ENCODE data around the gene DCDC2B. TPM values are rescaled to one million over a fixed set of nuclear protein-coding genes. Genes with fewer than 3 reads are reported as not detected.

DCDC2B gene
- total RNA-seq, 2 experiments from 2014 or later = 0.06 to 0.29 TPM

DNA sequence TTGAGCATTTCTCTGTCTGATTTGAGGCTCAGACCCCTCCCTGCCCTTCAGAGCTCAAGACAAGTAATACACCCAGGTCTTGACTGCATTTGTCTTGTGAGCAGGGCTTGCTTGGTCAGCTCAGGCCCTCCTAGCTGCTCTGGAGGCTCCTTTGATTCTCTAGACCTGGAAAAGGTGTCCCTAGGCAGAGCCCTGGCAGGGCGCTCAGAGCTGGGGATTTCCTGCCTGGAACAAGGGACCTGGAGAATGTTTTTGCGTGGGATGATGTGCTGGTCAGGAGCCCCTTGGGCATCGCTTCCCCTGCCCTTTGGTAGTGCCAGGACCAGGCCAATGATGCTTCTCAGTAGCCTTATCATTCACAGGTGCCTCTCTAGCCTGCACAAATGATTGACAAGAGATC, 13.4 kb upstream of the DCDC2B start:
- DNase-seq (ENCODE audit: low spot score) = no peak
- intact Hi-C loops (cut with micrococcal nuclease; ENCODE audit: unreplicated experiment) = no loop called here
- CTCF ChIA-PET (ENCODE audit: unreplicated experiment) = no interaction called here
- no peak overlapping the region for H3K4me3 ChIP-seq (ENCODE audit: low read depth, low read length, poor library complexity, severe bottlenecking)
- no peaks in the 10 kb centered on the region for H4K20me1 ChIP-seq (ENCODE audit: insufficient read depth, low read length)
- H2AFZ ChIP-seq (ENCODE audit: low read length) = no peak overlapping the region
- no TSS peak for BruUV-seq (replicated peaks)
- no peaks in the 10 kb centered on the region for H3K9me3 ChIP-seq (ENCODE audit: low read length)
- H3K27ac ChIP-seq (ENCODE audit: low read depth, low read length, poor library complexity, severe bottlenecking) = no peak overlapping the region
- TF ChIP-seq, protein P1, sequence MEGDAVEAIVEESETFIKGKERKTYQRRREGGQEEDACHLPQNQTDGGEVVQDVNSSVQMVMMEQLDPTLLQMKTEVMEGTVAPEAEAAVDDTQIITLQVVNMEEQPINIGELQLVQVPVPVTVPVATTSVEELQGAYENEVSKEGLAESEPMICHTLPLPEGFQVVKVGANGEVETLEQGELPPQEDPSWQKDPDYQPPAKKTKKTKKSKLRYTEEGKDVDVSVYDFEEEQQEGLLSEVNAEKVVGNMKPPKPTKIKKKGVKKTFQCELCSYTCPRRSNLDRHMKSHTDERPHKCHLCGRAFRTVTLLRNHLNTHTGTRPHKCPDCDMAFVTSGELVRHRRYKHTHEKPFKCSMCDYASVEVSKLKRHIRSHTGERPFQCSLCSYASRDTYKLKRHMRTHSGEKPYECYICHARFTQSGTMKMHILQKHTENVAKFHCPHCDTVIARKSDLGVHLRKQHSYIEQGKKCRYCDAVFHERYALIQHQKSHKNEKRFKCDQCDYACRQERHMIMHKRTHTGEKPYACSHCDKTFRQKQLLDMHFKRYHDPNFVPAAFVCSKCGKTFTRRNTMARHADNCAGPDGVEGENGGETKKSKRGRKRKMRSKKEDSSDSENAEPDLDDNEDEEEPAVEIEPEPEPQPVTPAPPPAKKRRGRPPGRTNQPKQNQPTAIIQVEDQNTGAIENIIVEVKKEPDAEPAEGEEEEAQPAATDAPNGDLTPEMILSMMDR (conservative IDR thresholded peaks at IDR 0.05; ENCODE audit: low read length) = no peak
- no peak for TF ChIP-seq EZH2phosphoT487 (IDR thresholded peaks at IDR 0.05; ENCODE audit: borderline replicate concordance, low read depth, low read length)
- POLR2A ChIA-PET = interaction anchor here (1.1 kb wide), 1 partner anchor 16 kb away, joined by 3 read pairs; the partner anchor contains the start of gene TXLNA
- peaks cover 22% of the 10 kb centered on the region for H3K4me1 ChIP-seq (ENCODE audit: insufficient read depth, low read length, poor library complexity, severe bottlenecking)
- H3K36me3 ChIP-seq (ENCODE audit: insufficient read depth, low read length) = peaks cover 88% of the 10 kb centered on the region
- H3K4me2 ChIP-seq (ENCODE audit: low read length) = no peak overlapping the region
- H3K79me2 ChIP-seq (ENCODE audit: insufficient read depth, low read depth, low read length) = no peaks in the 10 kb centered on the region
- H3K9me2 ChIP-seq (ENCODE audit: insufficient read depth, low read length) = no peaks in the 10 kb centered on the region

GRCh38 chr1:32195972-32196823, 12.7 kb upstream of the DCDC2B start:
- H3K4me3 ChIP-seq (ENCODE audit: low read depth, low read length, poor library complexity, severe bottlenecking) = no peak overlapping the region
- H2AFZ ChIP-seq (ENCODE audit: low read length) = no peak overlapping the region
- peaks cover 81% of the 10 kb centered on the region for H3K36me3 ChIP-seq (ENCODE audit: insufficient read depth, low read length)
- no peak for DNase-seq (ENCODE audit: low spot score)
- H3K4me1 ChIP-seq (ENCODE audit: insufficient read depth, low read length, poor library complexity, severe bottlenecking) = peaks cover 24% of the 10 kb centered on the region
- TSS peak; percentile 39 for BruUV-seq (replicated peaks)
- POLR2A ChIA-PET = interaction anchor here (1.1 kb wide), 2 partner anchors 17 to 123 kb away, joined by 3 read pairs; partner anchors contain the start of genes TMEM39B and TXLNA
- H3K79me2 ChIP-seq (ENCODE audit: insufficient read depth, low read depth, low read length) = no peaks in the 10 kb centered on the region
- H3K9me3 ChIP-seq (ENCODE audit: low read length) = no peaks in the 10 kb centered on the region
- CTCF ChIA-PET (ENCODE audit: unreplicated experiment) = no interaction called here
- TF ChIP-seq, protein P1 (conservative IDR thresholded peaks at IDR 0.05; ENCODE audit: low read length) = no peak
- TF ChIP-seq EZH2phosphoT487 (IDR thresholded peaks at IDR 0.05; ENCODE audit: borderline replicate concordance, low read depth, low read length) = no peak
- H3K27ac ChIP-seq (ENCODE audit: low read depth, low read length, poor library complexity, severe bottlenecking) = no peak overlapping the region
- no peak overlapping the region for H3K4me2 ChIP-seq (ENCODE audit: low read length)
- H4K20me1 ChIP-seq (ENCODE audit: insufficient read depth, low read length) = no peaks in the 10 kb centered on the region
- intact Hi-C loops (cut with micrococcal nuclease; ENCODE audit: unreplicated experiment) = no loop called here
- no peaks in the 10 kb centered on the region for H3K9me2 ChIP-seq (ENCODE audit: insufficient read depth, low read length)

DNA sequence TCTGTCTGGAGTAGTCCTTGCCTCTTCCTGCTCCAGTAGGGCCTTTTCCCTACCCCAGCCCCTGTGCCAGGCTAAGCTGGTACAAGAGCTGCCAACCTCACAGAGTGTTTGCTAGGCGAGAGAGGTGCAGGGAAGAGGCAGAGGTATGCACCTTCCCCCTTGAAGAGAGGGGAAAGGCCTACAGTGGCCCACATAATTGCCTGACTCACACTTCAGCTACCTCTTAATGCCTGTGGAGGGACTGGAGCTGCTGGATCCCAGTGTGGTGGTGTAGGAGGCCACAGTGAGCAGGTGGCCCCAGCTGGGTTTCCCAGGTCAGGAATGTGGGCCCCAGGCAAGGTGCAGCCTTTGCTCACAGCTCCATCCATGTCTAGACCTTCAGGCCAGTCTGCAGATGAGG, 11.8 kb upstream of the DCDC2B start:
- POLR2A ChIA-PET = interaction anchor here (0.7 to 1.1 kb wide), 2 partner anchors 43 to 124 kb away, joined by 3 read pairs; partner anchors contain the start of gene TMEM39B
- no peak overlapping the region for H3K4me3 ChIP-seq (ENCODE audit: low read depth, low read length, poor library complexity, severe bottlenecking)
- peaks cover 32% of the 10 kb centered on the region for H3K4me1 ChIP-seq (ENCODE audit: insufficient read depth, low read length, poor library complexity, severe bottlenecking)

More for the DNA sequence above, 11.8 kb upstream of the DCDC2B start:
- no peak overlapping the region for H2AFZ ChIP-seq (ENCODE audit: low read length)
- H3K79me2 ChIP-seq (ENCODE audit: insufficient read depth, low read depth, low read length) = no peaks in the 10 kb centered on the region
- H3K27ac ChIP-seq (ENCODE audit: low read depth, low read length, poor library complexity, severe bottlenecking) = no peak overlapping the region
- DNase-seq (ENCODE audit: low spot score) = no peak
- H3K4me2 ChIP-seq (ENCODE audit: low read length) = no peak overlapping the region
- intact Hi-C loops (cut with micrococcal nuclease; ENCODE audit: unreplicated experiment) = no loop called here
- peaks cover 73% of the 10 kb centered on the region for H3K36me3 ChIP-seq (ENCODE audit: insufficient read depth, low read length)
- TF ChIP-seq, protein P1 (conservative IDR thresholded peaks at IDR 0.05; ENCODE audit: low read length) = no peak
- TF ChIP-seq EZH2phosphoT487 (IDR thresholded peaks at IDR 0.05; ENCODE audit: borderline replicate concordance, low read depth, low read length) = no peak
- CTCF ChIA-PET (ENCODE audit: unreplicated experiment) = interaction anchor here (0.6 kb wide), 1 partner anchor 13 kb away, joined by 3 read pairs; no protein-coding TSS in a partner anchor
- H3K9me3 ChIP-seq (ENCODE audit: low read length) = no peaks in the 10 kb centered on the region
- H4K20me1 ChIP-seq (ENCODE audit: insufficient read depth, low read length) = no peaks in the 10 kb centered on the region
- no TSS peak for BruUV-seq (replicated peaks)
- H3K9me2 ChIP-seq (ENCODE audit: insufficient read depth, low read length) = no peaks in the 10 kb centered on the region
